GM15510 (cell line): Measurements from ENCODE around the gene FALEC.

Experiments
- POLR2A ChIP-seq: IDR thresholded peaks from 3 replicates; pipeline ENCODE4 v1.6.1; 2011; ENCODE audit warnings: borderline replicate concordance; ENCODE audit not compliant: insufficient read length; ENCODE audit errors: extremely low read depth

Gene FALEC

GRCh38 chr1:150549496-150550221 lies 34.1 kb downstream of the FALEC start:
- TF ChIP-seq POLR2A, result no peak

- no peak for TF ChIP-seq POLR2A
Observed at GRCh38 chr1:150550222-150551050, 34.9 kb downstream of the FALEC start.

GRCh38 chr1:150551051-150551783 lies 35.7 kb downstream of the FALEC start:
- no peak for TF ChIP-seq POLR2A

GRCh38 chr1:150551784-150552127 lies 36.2 kb downstream of the FALEC start:
- no peak for TF ChIP-seq POLR2A

- TF ChIP-seq POLR2A, result no peak
Observed at GRCh38 chr1:150552128-150552910, 36.8 kb downstream of the FALEC start.

GRCh38 chr1:150552911-150553289 lies 37.3 kb downstream of the FALEC start:
- no peak for TF ChIP-seq POLR2A

- no peak for TF ChIP-seq POLR2A
Observed at GRCh38 chr1:150553392-150554085, 38.0 kb downstream of the FALEC start.

- no peak for TF ChIP-seq POLR2A
Observed at GRCh38 chr1:150554086-150554452, 38.5 kb downstream of the FALEC start.

GRCh38 chr1:150555198-150555970 lies 39.8 kb downstream of the FALEC start:
- no peak for TF ChIP-seq POLR2A

- TF ChIP-seq POLR2A, result no peak
Observed at GRCh38 chr1:150555971-150556865, 40.7 kb downstream of the FALEC start.

- no peak for TF ChIP-seq POLR2A
Observed at GRCh38 chr1:150557065-150557600, 41.6 kb downstream of the FALEC start.

GRCh38 chr1:150557813-150558212 lies 42.3 kb downstream of the FALEC start:
- no peak for TF ChIP-seq POLR2A
